Measurements from ENCODE around the gene STK39.

Gene STK39

DNA sequence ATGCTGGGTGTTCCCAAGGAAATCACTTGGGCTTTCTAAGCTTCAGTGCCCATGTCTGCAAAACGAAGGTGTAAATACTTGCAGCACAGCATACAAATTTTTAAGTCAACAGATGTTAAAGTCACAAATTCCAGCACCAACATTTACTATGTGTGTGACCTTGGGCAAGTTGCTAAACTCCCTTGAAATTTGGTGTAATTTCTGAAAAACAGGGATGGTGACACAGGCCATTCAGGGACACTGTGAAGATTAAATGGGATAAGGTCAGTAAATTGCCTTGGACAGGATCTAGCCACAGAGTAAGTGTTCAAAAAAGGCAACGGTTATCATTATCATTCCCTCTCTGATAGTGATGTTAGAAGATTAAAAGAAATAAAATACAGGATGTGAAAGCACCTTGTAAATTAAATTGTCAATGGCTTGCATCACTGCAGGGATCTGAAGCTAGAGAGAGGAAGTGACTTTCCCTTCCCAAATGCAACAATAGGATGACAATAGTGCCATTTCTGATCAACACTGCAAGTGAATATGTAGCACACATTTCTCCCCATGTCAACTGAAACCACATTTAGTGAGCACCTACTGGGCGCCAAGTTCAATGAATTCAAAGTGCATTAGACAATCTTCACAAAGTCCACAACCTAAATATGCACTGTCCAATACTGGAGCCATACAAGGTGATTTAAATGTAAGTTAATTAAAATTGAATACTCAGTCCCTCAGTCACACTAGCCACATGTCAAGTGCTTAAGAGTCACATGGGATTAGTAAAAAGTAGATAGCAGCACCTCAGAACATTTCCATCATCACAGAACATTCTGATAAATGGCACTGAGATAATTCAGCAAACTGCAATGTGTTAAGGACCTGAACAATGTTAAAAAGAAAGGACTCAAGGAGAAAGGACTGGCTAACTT lies 81.2 kb downstream of the STK39 start:
- H3K4me3 ChIP-seq (ENCODE audit: low read depth, low read length): no peak overlapping the region
- no peak for TF ChIP-seq CTCF (IDR thresholded peaks at IDR 0.05; ENCODE audit: insufficient read depth, low read length, missing control alignments)
- POLR2A ChIA-PET: no interaction called here
- CTCF ChIA-PET: interaction anchor here (1.8 kb wide), 1 partner anchor 8 kb away, joined by 5 read pairs; no protein-coding TSS in a partner anchor
- no peak for DNase-seq (ENCODE audit: low read depth, low spot score)

DNA sequence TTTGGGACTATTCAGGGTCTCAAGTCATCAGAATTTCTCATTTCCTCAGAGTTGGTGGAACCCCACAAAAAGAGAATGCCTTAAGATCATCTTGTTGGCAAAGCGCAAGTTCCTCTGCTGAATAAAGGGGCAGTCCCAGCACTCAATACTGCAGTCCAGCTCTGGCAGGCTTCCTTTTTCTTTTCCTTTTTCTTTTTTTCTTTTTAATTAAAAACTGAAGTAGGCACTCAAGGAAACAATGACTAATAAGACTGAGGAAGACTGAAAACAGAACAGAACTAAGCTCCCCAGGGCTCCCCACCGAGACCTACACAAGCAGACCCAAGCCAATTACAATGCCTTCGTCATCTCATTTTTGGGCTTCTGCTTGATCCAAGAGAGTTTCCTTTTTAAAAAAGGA lies 82.0 kb downstream of the STK39 start:
- POLR2A ChIA-PET: no interaction called here
- CTCF ChIA-PET: no interaction called here
- TF ChIP-seq CTCF (IDR thresholded peaks at IDR 0.05; ENCODE audit: insufficient read depth, low read length, missing control alignments): no peak
- no peak for DNase-seq (ENCODE audit: low read depth, low spot score)
- no peak overlapping the region for H3K4me3 ChIP-seq (ENCODE audit: low read depth, low read length)

DNA sequence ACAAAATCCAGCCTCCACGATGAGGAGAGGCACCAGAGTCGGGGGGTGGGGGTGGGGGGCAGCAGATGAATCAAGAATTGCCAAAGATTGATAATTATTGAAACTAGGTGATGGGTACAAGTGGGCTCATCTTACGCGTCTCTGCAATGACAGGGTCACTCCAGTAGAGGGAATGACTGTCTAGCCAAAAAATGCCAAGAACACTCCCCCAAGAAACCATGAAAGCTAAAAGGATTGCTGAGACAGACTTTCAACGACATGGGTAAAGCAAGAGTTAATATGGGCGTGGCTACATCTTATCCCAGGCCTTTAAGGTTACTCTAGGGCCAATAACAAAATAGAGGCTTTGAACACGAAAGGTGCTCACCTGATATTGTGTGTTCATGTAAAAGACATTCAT lies 86.5 kb downstream of the STK39 start:
- ChIA-PET CTCF (interaction anchor here (0.9 to 1.5 kb wide), 3 partner anchors 8 to 85 kb away, joined by 3 read pairs; no protein-coding TSS in a partner anchor), POLR2A (no interaction called here)
- no peak for DNase-seq (ENCODE audit: low read depth, low spot score)
- H3K4me3 ChIP-seq (ENCODE audit: low read depth, low read length): no peak overlapping the region
- TF ChIP-seq CTCF (IDR thresholded peaks at IDR 0.05; ENCODE audit: insufficient read depth, low read length, missing control alignments): no peak

- no peak for DNase-seq (ENCODE audit: low read depth, low spot score)
- TF ChIP-seq CTCF (IDR thresholded peaks at IDR 0.05; ENCODE audit: insufficient read depth, low read length, missing control alignments): no peak
- CTCF ChIA-PET: interaction anchor here (1.5 kb wide), 1 partner anchor 86 kb away, joined by 3 read pairs; no protein-coding TSS in a partner anchor
- H3K4me3 ChIP-seq (ENCODE audit: low read depth, low read length): no peak overlapping the region
- POLR2A ChIA-PET: no interaction called here
Measured at GRCh38 chr2:168159754-168160585, 87.4 kb downstream of the STK39 start.

GRCh38 chr2:168158586-168158985 lies 88.8 kb downstream of the STK39 start:
- POLR2A ChIA-PET: no interaction called here

More at GRCh38 chr2:168158586-168158985, 88.8 kb downstream of the STK39 start:
- DNase-seq (ENCODE audit: low read depth, low spot score): no peak
- no peak for TF ChIP-seq CTCF (IDR thresholded peaks at IDR 0.05; ENCODE audit: insufficient read depth, low read length, missing control alignments)
- no peak overlapping the region for H3K4me3 ChIP-seq (ENCODE audit: low read depth, low read length)
- CTCF ChIA-PET: interaction anchor here (1.3 kb wide), 1 partner anchor 9 kb away, joined by 5 read pairs; no protein-coding TSS in a partner anchor
